AG09319 (cell line): Measurements from ENCODE around the gene BLOC1S2.

ENCODE experiments used
- DNase-seq: peaks from one replicate; pipeline ENCODE4 v3.0.0-alpha.2; 2010; ENCODE audit warnings: low read depth; ENCODE audit errors: extremely low read depth
- TF ChIP-seq, protein P1 (sequence below): IDR thresholded peaks from 2 replicates; pipeline ENCODE4 v1.5.1; 2011; ENCODE audit warnings: low read depth, mild to moderate bottlenecking, inconsistent platforms, low read length, moderate library complexity

Gene BLOC1S2

DNA sequence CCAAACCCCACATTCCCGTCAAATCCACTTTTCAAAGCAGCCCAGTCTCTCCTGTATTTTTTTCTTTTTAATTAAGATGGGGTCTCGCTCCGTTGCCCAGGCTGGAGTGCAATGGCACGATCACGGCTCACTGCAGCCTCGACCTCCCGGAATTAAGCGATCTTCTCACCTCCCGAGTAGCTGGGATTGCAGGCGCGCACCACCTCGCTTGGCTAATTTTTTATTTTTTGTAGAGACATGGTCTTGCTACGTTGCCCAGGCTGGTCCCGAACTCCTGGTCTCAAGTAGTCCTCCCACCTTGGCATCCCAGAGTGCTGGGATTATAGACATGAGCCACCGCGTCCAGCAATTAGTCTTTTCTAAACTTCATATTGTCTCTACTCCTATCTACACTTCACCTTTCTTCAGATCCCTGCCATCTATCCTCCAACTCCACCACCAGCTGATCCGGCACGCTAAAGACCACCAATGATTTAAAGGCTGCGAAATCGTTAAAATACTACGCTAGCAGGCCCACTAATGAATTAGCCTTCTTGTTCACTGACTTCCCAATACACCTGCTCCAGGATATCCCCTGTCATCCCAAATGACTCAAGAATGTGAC is 56.6 kb downstream of the BLOC1S2 start:
- TF ChIP-seq, protein P1, sequence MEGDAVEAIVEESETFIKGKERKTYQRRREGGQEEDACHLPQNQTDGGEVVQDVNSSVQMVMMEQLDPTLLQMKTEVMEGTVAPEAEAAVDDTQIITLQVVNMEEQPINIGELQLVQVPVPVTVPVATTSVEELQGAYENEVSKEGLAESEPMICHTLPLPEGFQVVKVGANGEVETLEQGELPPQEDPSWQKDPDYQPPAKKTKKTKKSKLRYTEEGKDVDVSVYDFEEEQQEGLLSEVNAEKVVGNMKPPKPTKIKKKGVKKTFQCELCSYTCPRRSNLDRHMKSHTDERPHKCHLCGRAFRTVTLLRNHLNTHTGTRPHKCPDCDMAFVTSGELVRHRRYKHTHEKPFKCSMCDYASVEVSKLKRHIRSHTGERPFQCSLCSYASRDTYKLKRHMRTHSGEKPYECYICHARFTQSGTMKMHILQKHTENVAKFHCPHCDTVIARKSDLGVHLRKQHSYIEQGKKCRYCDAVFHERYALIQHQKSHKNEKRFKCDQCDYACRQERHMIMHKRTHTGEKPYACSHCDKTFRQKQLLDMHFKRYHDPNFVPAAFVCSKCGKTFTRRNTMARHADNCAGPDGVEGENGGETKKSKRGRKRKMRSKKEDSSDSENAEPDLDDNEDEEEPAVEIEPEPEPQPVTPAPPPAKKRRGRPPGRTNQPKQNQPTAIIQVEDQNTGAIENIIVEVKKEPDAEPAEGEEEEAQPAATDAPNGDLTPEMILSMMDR: no peak
- DNase-seq: no peak

DNA sequence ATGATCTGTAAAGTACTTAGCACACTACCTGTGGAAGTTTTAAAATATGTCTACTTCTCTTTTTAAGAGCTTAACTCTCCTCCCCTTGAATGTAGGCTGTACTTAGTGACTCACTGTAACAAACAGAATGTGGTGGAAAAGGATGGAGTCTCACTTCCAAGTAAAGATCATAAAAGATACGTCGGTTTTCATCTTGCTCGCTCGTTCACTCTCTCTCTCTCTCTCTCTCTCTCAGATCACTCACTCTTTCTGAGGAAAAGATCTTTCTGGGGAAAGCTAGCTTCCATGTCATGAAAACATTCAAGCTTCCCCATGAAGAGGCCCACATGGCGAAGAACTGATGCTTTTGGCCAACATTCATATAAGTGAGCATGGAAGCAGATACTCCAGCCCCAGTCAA is 62.6 kb downstream of the BLOC1S2 start:
- DNase-seq: no peak

More for the DNA sequence above, 62.6 kb downstream of the BLOC1S2 start:
- TF ChIP-seq, protein P1: no peak
